GM19023 (cell line): ENCODE results near the gene RIPPLY2.
"Not testable (repeated sequence)": the region's sequence is repeated elsewhere in the genome, so short reads cannot be mapped to it uniquely, and the experiment has no call there.

Experiments
- ATAC-seq: cut with Tn5 transposase; IDR thresholded peaks from one replicate; pipeline ENCODE4 v1.9.1; 2021; ENCODE audit warnings: mild to moderate bottlenecking, moderate library complexity; ENCODE audit not compliant: unreplicated experiment

Gene RIPPLY2

DNA sequence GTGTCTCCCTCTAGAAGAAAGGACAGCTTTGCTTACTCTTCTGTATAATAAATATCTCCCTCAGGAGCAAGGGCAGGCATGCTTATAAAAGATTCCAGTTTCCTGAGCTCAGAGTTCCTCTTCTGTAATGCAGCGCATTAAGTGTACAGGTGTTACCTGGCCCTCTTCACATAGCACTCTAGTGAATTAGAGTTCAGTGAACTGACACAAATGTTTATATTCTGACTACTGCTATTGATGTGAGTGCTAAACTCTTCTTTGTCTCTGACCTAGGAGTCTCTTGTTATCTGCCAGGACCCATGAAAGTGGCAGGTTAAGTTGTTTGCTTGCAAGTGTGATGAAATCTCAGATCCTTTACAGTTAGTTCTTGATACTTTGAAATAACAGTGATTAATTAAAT is 39.9 kb downstream of the RIPPLY2 start:
- no peak for ATAC-seq

DNA sequence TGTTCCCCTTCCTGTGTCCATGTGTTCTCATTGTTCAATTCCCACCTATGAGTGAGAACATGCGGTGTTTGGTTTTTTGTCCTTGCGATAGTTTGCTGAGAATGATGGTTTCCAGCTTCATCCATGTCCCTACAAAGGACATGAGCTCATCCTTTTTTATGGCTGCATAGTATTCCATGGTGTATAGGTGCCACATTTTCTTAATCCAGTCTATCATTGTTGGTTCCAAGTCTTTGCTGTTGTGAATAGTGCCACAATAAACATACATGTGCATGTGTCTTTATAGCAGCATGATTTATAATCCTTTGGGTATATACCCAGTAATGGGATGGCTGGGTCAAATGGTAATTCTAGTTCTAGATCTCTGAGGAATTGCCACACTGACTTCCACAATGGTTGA is 43.9 kb downstream of the RIPPLY2 start:
- ATAC-seq: not testable (repeated sequence)

DNA sequence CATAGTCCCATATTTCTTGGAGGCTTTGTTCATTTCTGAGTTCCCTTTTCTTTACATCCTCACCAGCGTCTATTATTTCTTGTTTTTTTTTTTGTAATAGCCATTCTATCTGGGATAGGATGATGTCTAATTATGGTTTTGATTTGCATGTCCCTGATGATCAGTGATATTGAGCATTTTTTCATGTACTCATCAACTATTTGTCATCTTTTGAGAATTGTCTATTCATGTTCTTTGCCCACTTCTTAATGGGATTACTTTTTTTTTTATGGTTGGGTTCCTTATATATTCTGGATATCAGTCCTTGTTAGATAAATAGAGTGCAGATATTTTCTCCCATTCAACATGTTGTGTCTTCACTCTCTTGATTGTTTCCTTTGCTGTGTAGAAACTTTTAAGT is 48.5 kb downstream of the RIPPLY2 start:
- no peak for ATAC-seq

DNA sequence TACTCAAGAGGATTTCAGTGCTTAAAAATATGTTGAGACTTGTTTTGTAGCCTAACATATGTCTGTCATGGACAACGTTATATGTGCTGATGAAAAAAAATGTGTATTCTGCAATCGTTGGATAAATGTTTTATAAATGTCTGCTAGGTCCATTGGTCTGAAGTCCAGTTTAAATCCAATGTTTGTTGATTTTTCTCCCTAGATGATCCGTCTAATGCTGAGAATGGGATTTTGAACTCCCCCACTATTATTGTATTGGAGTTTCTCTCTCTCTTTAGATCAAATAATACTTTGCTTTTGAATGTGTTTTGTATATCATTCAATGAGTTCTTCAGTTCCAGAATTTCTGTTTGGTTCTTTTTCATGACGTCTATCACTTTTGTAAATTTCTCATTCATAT is 51.2 kb downstream of the RIPPLY2 start:
- ATAC-seq: no peak

DNA sequence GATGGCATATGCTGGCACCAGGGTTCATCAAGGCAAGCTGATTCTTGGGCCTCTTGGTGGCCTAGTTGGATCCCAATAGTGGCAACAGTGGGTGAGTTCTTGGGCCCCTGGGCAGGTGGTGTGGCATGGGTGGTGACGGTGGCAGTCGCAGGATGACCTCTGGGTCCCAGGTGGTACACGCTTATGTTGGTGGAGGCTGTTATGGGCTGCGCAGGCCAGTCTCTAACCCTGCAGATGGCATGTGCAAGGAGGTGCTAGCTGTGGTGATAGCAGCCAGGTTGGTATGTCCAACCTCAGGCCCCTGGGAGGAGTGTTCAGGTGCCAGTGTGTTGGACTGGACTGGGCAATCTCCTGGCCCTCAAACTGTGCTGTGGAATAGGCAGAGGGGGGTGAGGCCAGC is 52.5 kb downstream of the RIPPLY2 start:
- ATAC-seq: no peak
